Osteocyte (in vitro differentiated cells): ENCODE measurements around the gene CHST15. TPM values are rescaled to one million over a fixed set of nuclear protein-coding genes. Genes with fewer than 3 reads are reported as not detected.

ENCODE experiments used
- DNase-seq: peaks from one replicate; pipeline ENCODE4 v3.0.0; 2021; ENCODE audit warnings: mixed read lengths; ENCODE audit not compliant: unreplicated experiment; ENCODE audit errors: extremely low spot score
- H3K27ac Mint-ChIP-seq: one replicate; pipeline ENCODE4 v1.8.0; 2021; ENCODE audit warnings: mild to moderate bottlenecking, mixed read lengths; ENCODE audit not compliant: unreplicated experiment
- H3K27me3 Mint-ChIP-seq: one replicate; pipeline ENCODE4 v1.8.0; 2021; ENCODE audit warnings: mixed read lengths; ENCODE audit not compliant: unreplicated experiment
- H3K36me3 Mint-ChIP-seq: one replicate; pipeline ENCODE4 v1.8.0; 2021; ENCODE audit warnings: mixed read lengths; ENCODE audit not compliant: unreplicated experiment
- H3K4me1 Mint-ChIP-seq: one replicate; pipeline ENCODE4 v1.8.0; 2021; ENCODE audit warnings: mixed read lengths; ENCODE audit not compliant: unreplicated experiment
- H3K4me3 Mint-ChIP-seq: one replicate; pipeline ENCODE4 v1.8.0; 2021; ENCODE audit warnings: mild to moderate bottlenecking, moderate library complexity, mixed read lengths; ENCODE audit not compliant: unreplicated experiment
- H3K9me3 Mint-ChIP-seq: one replicate; pipeline ENCODE4 v1.8.0; 2021; ENCODE audit warnings: mixed read lengths; ENCODE audit not compliant: unreplicated experiment
- total RNA-seq: library from RNA; stranded (reverse); gene quantifications from 2 replicates; pipeline ENCODE4 v1.2.1, GENCODE V29; 2021
- TF ChIP-seq, protein P1 (sequence below): fragments of 200-600 bp; sonication (generic); IDR thresholded peaks from 2 replicates; pipeline ENCODE4 v1.5.0; 2021; ENCODE audit warnings: antibody characterized with exemption, mild to moderate bottlenecking, moderate library complexity

Gene CHST15
- total RNA-seq, 1 donor from 2014 or later: 66.3 TPM

DNA sequence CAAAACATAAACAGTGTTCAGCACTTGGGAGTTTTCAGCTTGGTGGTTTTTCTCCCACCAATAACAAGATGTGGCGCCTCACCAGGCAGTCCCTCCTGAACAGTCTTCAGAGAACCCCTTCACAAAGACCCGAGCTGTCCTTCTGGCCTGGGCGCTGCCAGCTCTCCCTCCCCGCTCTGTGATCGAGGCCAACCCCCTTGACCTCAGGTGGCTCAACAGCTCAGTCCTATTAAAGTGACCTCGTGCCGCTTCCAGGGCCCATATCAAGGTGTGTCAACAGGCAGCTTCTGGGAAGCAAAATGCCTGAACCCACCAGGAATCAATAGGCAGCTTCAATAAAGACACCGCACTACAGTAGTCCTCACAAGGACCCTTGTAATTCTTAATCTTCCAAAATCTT, 63.3 kb downstream of the CHST15 start:
- no peak overlapping the region for H3K4me3 Mint-ChIP-seq
- TF ChIP-seq, protein P1, sequence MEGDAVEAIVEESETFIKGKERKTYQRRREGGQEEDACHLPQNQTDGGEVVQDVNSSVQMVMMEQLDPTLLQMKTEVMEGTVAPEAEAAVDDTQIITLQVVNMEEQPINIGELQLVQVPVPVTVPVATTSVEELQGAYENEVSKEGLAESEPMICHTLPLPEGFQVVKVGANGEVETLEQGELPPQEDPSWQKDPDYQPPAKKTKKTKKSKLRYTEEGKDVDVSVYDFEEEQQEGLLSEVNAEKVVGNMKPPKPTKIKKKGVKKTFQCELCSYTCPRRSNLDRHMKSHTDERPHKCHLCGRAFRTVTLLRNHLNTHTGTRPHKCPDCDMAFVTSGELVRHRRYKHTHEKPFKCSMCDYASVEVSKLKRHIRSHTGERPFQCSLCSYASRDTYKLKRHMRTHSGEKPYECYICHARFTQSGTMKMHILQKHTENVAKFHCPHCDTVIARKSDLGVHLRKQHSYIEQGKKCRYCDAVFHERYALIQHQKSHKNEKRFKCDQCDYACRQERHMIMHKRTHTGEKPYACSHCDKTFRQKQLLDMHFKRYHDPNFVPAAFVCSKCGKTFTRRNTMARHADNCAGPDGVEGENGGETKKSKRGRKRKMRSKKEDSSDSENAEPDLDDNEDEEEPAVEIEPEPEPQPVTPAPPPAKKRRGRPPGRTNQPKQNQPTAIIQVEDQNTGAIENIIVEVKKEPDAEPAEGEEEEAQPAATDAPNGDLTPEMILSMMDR: no peak
- H3K4me1 Mint-ChIP-seq: peaks cover 14% of the 10 kb centered on the region
- H3K36me3 Mint-ChIP-seq: peaks cover 21% of the 10 kb centered on the region
- DNase-seq: no peak
- no peak overlapping the region for H3K27ac Mint-ChIP-seq
- no peaks in the 10 kb centered on the region for H3K27me3 Mint-ChIP-seq
- H3K9me3 Mint-ChIP-seq: no peaks in the 10 kb centered on the region

DNA sequence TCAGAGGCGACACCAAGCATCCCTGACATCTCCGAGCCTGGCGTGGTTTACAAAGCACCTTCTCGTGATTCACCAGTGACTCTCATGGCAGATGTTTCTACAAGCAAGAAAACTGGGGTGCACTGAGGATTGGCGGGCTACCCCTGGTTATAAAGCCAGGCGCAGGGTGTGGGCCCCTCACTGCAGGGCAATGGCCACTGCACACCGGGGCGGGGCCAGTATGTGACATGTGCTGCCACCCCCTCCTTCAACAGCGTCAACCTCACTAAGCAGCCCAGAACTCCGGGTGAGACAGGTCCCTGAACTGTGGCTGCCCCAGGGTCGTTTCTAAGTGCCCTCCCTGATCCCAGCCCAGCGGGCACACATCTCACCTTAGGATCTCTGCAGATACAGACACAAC, 63.8 kb downstream of the CHST15 start:
- no peak for DNase-seq
- no peaks in the 10 kb centered on the region for H3K27me3 Mint-ChIP-seq
- peaks cover 21% of the 10 kb centered on the region for H3K36me3 Mint-ChIP-seq
- no peak overlapping the region for H3K27ac Mint-ChIP-seq
- no peaks in the 10 kb centered on the region for H3K9me3 Mint-ChIP-seq
- TF ChIP-seq, protein P1: no peak
- peaks cover 14% of the 10 kb centered on the region for H3K4me1 Mint-ChIP-seq
- no peak overlapping the region for H3K4me3 Mint-ChIP-seq

DNA sequence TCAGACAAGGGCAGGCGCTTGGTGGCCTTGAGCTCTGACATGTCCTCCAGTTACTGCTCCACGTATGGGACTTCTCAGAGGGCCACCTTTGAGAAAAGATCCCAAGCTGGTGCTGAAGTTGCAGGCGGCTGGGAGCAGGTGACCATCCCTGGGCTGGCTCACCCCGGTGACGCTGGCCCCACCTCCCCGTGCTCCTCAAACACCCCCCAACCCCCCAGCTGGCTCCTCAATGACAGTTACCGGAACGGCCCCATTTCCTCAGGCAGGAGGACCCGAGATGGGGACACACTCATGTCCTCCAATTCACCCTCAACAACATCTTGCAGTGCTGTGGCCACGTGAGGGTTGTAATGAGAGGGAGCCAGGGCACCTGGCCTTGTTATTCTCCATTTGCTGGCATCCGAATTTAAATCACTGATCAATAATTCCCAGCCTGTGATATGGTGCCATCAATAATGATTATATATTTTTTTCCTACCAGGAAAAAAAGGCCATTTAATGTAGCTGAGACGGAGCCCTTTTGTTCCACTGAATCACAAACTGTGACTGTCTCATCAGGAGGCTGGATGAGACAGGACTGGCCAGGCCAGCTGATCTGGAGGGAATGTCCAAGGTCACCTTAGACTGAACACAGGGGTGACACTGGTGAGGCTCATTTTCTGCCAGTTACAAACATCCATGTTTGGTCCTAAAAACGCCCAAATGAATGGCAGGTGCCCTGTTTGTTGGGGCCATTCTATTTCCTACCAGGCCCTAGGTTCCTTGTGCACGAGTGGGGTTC, 64.5 kb downstream of the CHST15 start:
- Mint-ChIP-seq H3K4me3 (no peak overlapping the region), H3K27ac (no peak overlapping the region), H3K9me3 (no peaks in the 10 kb centered on the region), H3K27me3 (no peaks in the 10 kb centered on the region), H3K4me1 (peaks cover 14% of the 10 kb centered on the region), H3K36me3 (peaks cover 26% of the 10 kb centered on the region)
- TF ChIP-seq, protein P1: no peak
- DNase-seq: no peak

DNA sequence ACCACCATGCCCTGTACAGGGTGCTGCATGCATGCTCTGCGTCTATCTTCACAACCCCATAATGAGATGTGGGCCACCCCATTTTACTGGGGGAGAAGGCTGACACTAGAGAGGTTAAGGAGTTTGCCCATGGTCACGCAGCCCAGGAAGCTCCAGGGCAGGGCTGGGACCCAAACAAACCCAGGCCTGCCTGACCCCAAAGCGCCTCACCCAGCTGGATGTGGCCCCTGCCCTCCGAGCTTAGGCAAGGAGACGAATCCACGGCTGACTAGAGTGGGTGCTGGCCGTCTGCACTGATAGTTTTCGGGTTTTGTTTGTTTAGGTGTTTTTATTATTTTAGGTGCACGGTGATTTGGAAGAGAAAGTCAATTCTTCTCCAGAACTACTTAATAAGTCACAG, 65.7 kb downstream of the CHST15 start:
- H3K9me3 Mint-ChIP-seq: no peaks in the 10 kb centered on the region
- DNase-seq: no peak
- peaks cover 4% of the 10 kb centered on the region for H3K4me1 Mint-ChIP-seq

DNA sequence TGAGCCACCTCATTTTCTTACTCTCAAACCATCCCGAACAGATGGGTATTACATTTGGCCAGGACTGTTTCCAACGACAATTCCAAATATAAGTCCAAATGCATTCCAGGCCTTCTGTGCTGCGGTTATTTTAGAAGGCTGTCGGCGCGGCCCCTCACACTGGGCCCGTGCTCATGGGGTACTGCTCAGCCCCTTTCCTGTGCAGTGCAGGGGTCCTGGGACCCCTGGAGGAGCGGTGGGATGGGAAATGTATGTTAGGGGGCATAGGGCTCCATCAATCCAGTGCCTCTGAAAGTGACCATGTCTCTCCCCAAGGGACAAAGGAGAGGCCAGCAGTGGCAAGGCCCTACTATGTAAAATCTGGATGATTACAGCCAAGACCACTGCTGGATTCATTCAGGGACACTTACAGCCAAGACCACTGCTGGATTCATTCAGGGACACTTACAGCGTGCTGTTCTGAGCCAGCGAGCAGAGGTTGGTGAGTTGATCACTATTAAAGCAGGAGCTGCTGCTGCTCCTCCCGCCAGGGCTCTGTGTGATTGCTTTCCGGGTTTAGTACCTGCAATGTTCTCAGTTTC, 66.3 kb downstream of the CHST15 start:
- no peak for DNase-seq
- peaks cover 3% of the 10 kb centered on the region for H3K4me1 Mint-ChIP-seq
- TF ChIP-seq, protein P1: no peak
- no peaks in the 10 kb centered on the region for H3K27me3 Mint-ChIP-seq
- no peak overlapping the region for H3K4me3 Mint-ChIP-seq
- no peaks in the 10 kb centered on the region for H3K9me3 Mint-ChIP-seq
- H3K27ac Mint-ChIP-seq: no peak overlapping the region
- peaks cover 30% of the 10 kb centered on the region for H3K36me3 Mint-ChIP-seq

More for the DNA sequence above, 65.7 kb downstream of the CHST15 start:
- TF ChIP-seq, protein P1: no peak
- Mint-ChIP-seq H3K27me3 (no peaks in the 10 kb centered on the region), H3K27ac (no peak overlapping the region), H3K36me3 (peaks cover 28% of the 10 kb centered on the region), H3K4me3 (no peak overlapping the region)
